Ishikawa (cell line): Measurements from ENCODE around the gene SMOC1.

Experiments used
- CEBPB ChIP-seq: IDR thresholded peaks from 2 replicates; pipeline ENCODE4 v1.6.1; 2012
- EP300 ChIP-seq: IDR thresholded peaks from 2 replicates; pipeline ENCODE4 v1.6.1; 2012; ENCODE audit warnings: borderline replicate concordance
- MAX ChIP-seq: IDR thresholded peaks from 2 replicates; pipeline ENCODE4 v1.6.1; 2012
- RAD21 ChIP-seq: IDR thresholded peaks from 2 replicates; pipeline ENCODE4 v1.6.1; 2012; ENCODE audit warnings: low read depth

GRCh38 chr14:69983317-69983716 lies 104.1 kb downstream of the SMOC1 start:
- TF ChIP-seq CEBPB, result no peak
- TF ChIP-seq EP300, result no peak
- no peak for TF ChIP-seq MAX
- no peak for TF ChIP-seq RAD21
